Brain microvascular endothelial cell (primary cell): ENCODE results near the gene BEGAIN.

Source experiments
- DNase-seq: peaks from one replicate; pipeline ENCODE4 v3.0.0-alpha.2; 2020
- H3K27ac ChIP-seq: fragments of 250-450 bp; sonication (Bioruptor Pico); 2 replicates; pipeline ENCODE4 v1.5.1; 2020; ENCODE audit warnings: mild to moderate bottlenecking, moderate library complexity
- H3K27me3 ChIP-seq: fragments of 250-450 bp; sonication (Bioruptor Pico); replicated peaks from 2 replicates; pipeline ENCODE4 v1.5.1; 2020; ENCODE audit warnings: mild to moderate bottlenecking
- H3K36me3 ChIP-seq: fragments of 250-450 bp; sonication (Bioruptor Pico); replicated peaks from 2 replicates; pipeline ENCODE4 v1.5.1; 2020; ENCODE audit warnings: mild to moderate bottlenecking
- H3K4me3 ChIP-seq: 2 replicates; pipeline ENCODE4 v1.5.1; 2011; ENCODE audit warnings: low read depth, mild to moderate bottlenecking, control low read depth, low read length, moderate library complexity
- CTCF ChIP-seq: IDR thresholded peaks from 2 replicates; pipeline ENCODE4 v1.5.1; 2011; ENCODE audit warnings: low read depth, mild to moderate bottlenecking, moderate library complexity, low read length, control low read depth, inconsistent platforms; ENCODE audit errors: missing control alignments
- in situ Hi-C: cut with HindIII; loops from 2 replicates; pipeline ENCODE4 v1.10.0; 2017; ENCODE audit warnings: low sequenced_read_pairs, low pct_ligation_motif_present

Gene BEGAIN

GRCh38 chr14:100487304-100487703 is 99.9 kb downstream of the BEGAIN start:
- Histone ChIP-seq H3K27me3 (no peaks in the 10 kb centered on the region), H3K27ac (no peak overlapping the region), H3K36me3 (no peaks in the 10 kb centered on the region), H3K4me3 (no peak overlapping the region)
- no peak for TF ChIP-seq CTCF
- DNase-seq: no peak
- in situ Hi-C loops: no loop called here
